Measurements from ENCODE around the gene UAP1L1.
A peak's percentile ranks its signal among the peaks of the same experiment; 100 is the strongest.
"Not testable (repeated sequence)": the region's sequence is repeated elsewhere in the genome, so short reads cannot be mapped to it uniquely, and the experiment has no call there.

UAP1L1 gene

GRCh38 chr9:137116728-137117127 lies 39.4 kb downstream of the UAP1L1 start:
- no peak for DNase-seq

GRCh38 chr9:137117269-137117731 lies 40.0 kb downstream of the UAP1L1 start:
- no peak for DNase-seq

GRCh38 chr9:137118092-137118603 lies 40.8 kb downstream of the UAP1L1 start:
- DNase-seq: not testable (repeated sequence)

GRCh38 chr9:137121927-137122795 lies 44.8 kb downstream of the UAP1L1 start:
- DNase-seq: not testable (repeated sequence)

GRCh38 chr9:137122796-137123467 lies 45.6 kb downstream of the UAP1L1 start:
- not testable (repeated sequence) for DNase-seq

- DNase-seq: no peak
Observed at GRCh38 chr9:137123468-137123837, 46.1 kb downstream of the UAP1L1 start.

- DNase-seq: not testable (repeated sequence)
Observed at GRCh38 chr9:137123952-137124462, 46.7 kb downstream of the UAP1L1 start.

GRCh38 chr9:137126786-137127185 lies 49.5 kb downstream of the UAP1L1 start:
- DNase-seq: no peak

GRCh38 chr9:137127301-137128157 lies 50.2 kb downstream of the UAP1L1 start:
- no peak for DNase-seq

GRCh38 chr9:137128158-137128861 lies 51.0 kb downstream of the UAP1L1 start:
- DNase-seq: no peak

- DNase-seq: no peak
Observed at GRCh38 chr9:137128862-137129455, 51.6 kb downstream of the UAP1L1 start.

- peak; percentile 87 for DNase-seq
Observed at GRCh38 chr9:137129456-137130175, 52.3 kb downstream of the UAP1L1 start.

GRCh38 chr9:137130176-137130755 lies 52.9 kb downstream of the UAP1L1 start:
- DNase-seq: no peak
